ENCODE measurements around the gene TAS2R14. TPM values are rescaled to one million over a fixed set of nuclear protein-coding genes. Genes with fewer than 3 reads are reported as not detected.

Gene TAS2R14
- total RNA-seq, 1 donor from 2014 or later = 3.3 TPM

GRCh38 chr12:10919809-10920208 lies 19.3 kb downstream of the TAS2R14 start:
- Mint-ChIP-seq H3K4me3 (ENCODE audit: unreplicated experiment) (no peak overlapping the region), H3K27me3 (ENCODE audit: unreplicated experiment) (peaks cover 2% of the 10 kb centered on the region), H3K4me1 (ENCODE audit: low read depth, unreplicated experiment) (no peaks in the 10 kb centered on the region), H3K27ac (ENCODE audit: unreplicated experiment) (no peak overlapping the region), H3K36me3 (ENCODE audit: unreplicated experiment) (no peaks in the 10 kb centered on the region), H3K9me3 (ENCODE audit: unreplicated experiment) (no peaks in the 10 kb centered on the region)
- no peak for DNase-seq
- no peak for TF ChIP-seq CTCF (IDR thresholded peaks at IDR 0.05; ENCODE audit: partially characterized antibody, unreplicated experiment)

GRCh38 chr12:10910380-10910779 lies 28.7 kb downstream of the TAS2R14 start:
- H3K27ac Mint-ChIP-seq (ENCODE audit: unreplicated experiment) = no peak overlapping the region
- H3K36me3 Mint-ChIP-seq (ENCODE audit: unreplicated experiment) = no peaks in the 10 kb centered on the region
- DNase-seq = no peak
- no peak overlapping the region for H3K4me3 Mint-ChIP-seq (ENCODE audit: unreplicated experiment)
- no peaks in the 10 kb centered on the region for H3K9me3 Mint-ChIP-seq (ENCODE audit: unreplicated experiment)
- H3K4me1 Mint-ChIP-seq (ENCODE audit: low read depth, unreplicated experiment) = no peaks in the 10 kb centered on the region
- no peaks in the 10 kb centered on the region for H3K27me3 Mint-ChIP-seq (ENCODE audit: unreplicated experiment)
- TF ChIP-seq CTCF (IDR thresholded peaks at IDR 0.05; ENCODE audit: partially characterized antibody, unreplicated experiment) = no peak

- no peak for DNase-seq
- Mint-ChIP-seq H3K4me3 (ENCODE audit: unreplicated experiment) (no peak within 1 kb of the TSS), H3K9me3 (ENCODE audit: unreplicated experiment) (no peaks in the 10 kb centered on the region), H3K36me3 (ENCODE audit: unreplicated experiment) (peaks cover 5% of the 10 kb centered on the region), H3K4me1 (ENCODE audit: low read depth, unreplicated experiment) (no peaks in the 10 kb centered on the region), H3K27ac (ENCODE audit: unreplicated experiment) (no peak within 1 kb of the TSS), H3K27me3 (ENCODE audit: unreplicated experiment) (no peaks in the 10 kb centered on the region)
- TF ChIP-seq CTCF (IDR thresholded peaks at IDR 0.05; ENCODE audit: partially characterized antibody, unreplicated experiment) = no peak
Measured at GRCh38 chr12:10909462-10909861, 29.6 kb downstream of the TAS2R14 start, which contains the start of gene TAS2R13. Gene TAS2R13, minus strand, starts transcription at chr12:10909562. Its CDS starts 264 bp downstream, at chr12:10909298.

- peaks cover 2% of the 10 kb centered on the region for H3K9me3 Mint-ChIP-seq (ENCODE audit: unreplicated experiment)
- no peak for DNase-seq
- H3K27me3 Mint-ChIP-seq (ENCODE audit: unreplicated experiment) = no peaks in the 10 kb centered on the region
- no peak for TF ChIP-seq CTCF (IDR thresholded peaks at IDR 0.05; ENCODE audit: partially characterized antibody, unreplicated experiment)
- H3K27ac Mint-ChIP-seq (ENCODE audit: unreplicated experiment) = no peak overlapping the region
- H3K36me3 Mint-ChIP-seq (ENCODE audit: unreplicated experiment) = peaks cover 13% of the 10 kb centered on the region
- no peak overlapping the region for H3K4me3 Mint-ChIP-seq (ENCODE audit: unreplicated experiment)
- H3K4me1 Mint-ChIP-seq (ENCODE audit: low read depth, unreplicated experiment) = no peaks in the 10 kb centered on the region
Measured at GRCh38 chr12:10904686-10905085, 34.4 kb downstream of the TAS2R14 start.

GRCh38 chr12:10901427-10901826 lies 37.6 kb downstream of the TAS2R14 start:
- Mint-ChIP-seq H3K9me3 (ENCODE audit: unreplicated experiment) (peaks cover 2% of the 10 kb centered on the region), H3K4me1 (ENCODE audit: low read depth, unreplicated experiment) (no peaks in the 10 kb centered on the region), H3K27ac (ENCODE audit: unreplicated experiment) (no peak overlapping the region), H3K4me3 (ENCODE audit: unreplicated experiment) (no peak overlapping the region), H3K27me3 (ENCODE audit: unreplicated experiment) (no peaks in the 10 kb centered on the region), H3K36me3 (ENCODE audit: unreplicated experiment) (peaks cover 13% of the 10 kb centered on the region)
- TF ChIP-seq CTCF (IDR thresholded peaks at IDR 0.05; ENCODE audit: partially characterized antibody, unreplicated experiment) = no peak
- DNase-seq = no peak
